Muscle layer of duodenum (tissue), 2 donors: ENCODE data around the gene RAB1B.
A peak's percentile ranks its signal among the peaks of the same experiment; 100 is the strongest.
"Not testable (repeated sequence)": the region's sequence is repeated elsewhere in the genome, so short reads cannot be mapped to it uniquely, and the experiment has no call there.

Source experiments
- H3K27ac ChIP-seq: one replicate; pipeline ENCODE4 v1.7.0; 2013; ENCODE audit warnings: mild to moderate bottlenecking, low read length
- H3K27me3 ChIP-seq: one replicate; pipeline ENCODE4 v1.7.0; 2013; ENCODE audit warnings: low read depth, mild to moderate bottlenecking, control low read depth, low read length
- H3K36me3 ChIP-seq, 2 donors: one replicate each; pipeline ENCODE4 v1.7.0; 2013; ENCODE audit warnings: low read length in 2 of 2, control low read depth in 1 of 2, mild to moderate bottlenecking in 1 of 2; ENCODE audit not compliant: insufficient read depth in 2 of 2, control insufficient read depth in 1 of 2
- H3K4me1 ChIP-seq, 2 donors: one replicate each; pipeline ENCODE4 v1.7.0; 2013; ENCODE audit warnings: low read length in 2 of 2, mild to moderate bottlenecking in 2 of 2, control low read depth in 1 of 2, moderate library complexity in 1 of 2; ENCODE audit not compliant: insufficient read depth in 2 of 2, control insufficient read depth in 1 of 2
- H3K4me3 ChIP-seq, 2 donors: one replicate each; pipeline ENCODE4 v1.7.0; 2013; ENCODE audit warnings: low read length in 2 of 2, low read depth in 1 of 2, mild to moderate bottlenecking in 1 of 2
- H3K9me3 ChIP-seq, 2 donors: one replicate each; pipeline ENCODE4 v1.7.0; 2013; ENCODE audit warnings: low read length in 2 of 2, control low read depth in 1 of 2, mild to moderate bottlenecking in 1 of 2; ENCODE audit not compliant: control insufficient read depth in 1 of 2
- donor health status: healthy.

RAB1B gene

GRCh38 chr11:66267379-66268243 lies 828 bp upstream of the RAB1B start:
- peaks cover 14 to 40% of the 10 kb centered on the region in 2 donors for H3K36me3 ChIP-seq
- peak overlapping the region; percentile 87 to 89 for H3K4me3 ChIP-seq

GRCh38 chr11:66268952-66269905 lies 790 bp downstream of the RAB1B start:
- Histone ChIP-seq H3K27me3 (no peaks in the 10 kb centered on the region), H3K9me3 (no peaks in the 10 kb centered on the region), H3K4me3 (peak overlapping the region; percentile 87 to 89), H3K36me3 (peaks cover 27 to 40% of the 10 kb centered on the region in 2 donors), H3K27ac (peak overlapping the region; percentile 98), H3K4me1 (peaks cover 0 to 28% of the 10 kb centered on the region in 2 donors)

More at GRCh38 chr11:66267379-66268243, 828 bp upstream of the RAB1B start:
- no peaks in the 10 kb centered on the region for H3K9me3 ChIP-seq
- H3K27me3 ChIP-seq = no peaks in the 10 kb centered on the region
- peaks cover 0 to 28% of the 10 kb centered on the region in 2 donors for H3K4me1 ChIP-seq
- H3K27ac ChIP-seq = peak overlapping the region; percentile 98

- H3K27me3 ChIP-seq = no peaks in the 10 kb centered on the region
- H3K4me3 ChIP-seq = no peak overlapping the region
- no peak overlapping the region for H3K27ac ChIP-seq
- no peaks in the 10 kb centered on the region for H3K9me3 ChIP-seq
- H3K36me3 ChIP-seq = peaks cover 37 to 48% of the 10 kb centered on the region in 2 donors
- peaks cover 0 to 21% of the 10 kb centered on the region in 2 donors for H3K4me1 ChIP-seq
These were observed 3.4 kb downstream of the RAB1B start for GRCh38 chr11:66271816-66272215.

GRCh38 chr11:66272596-66272995 lies 4.2 kb downstream of the RAB1B start:
- Histone ChIP-seq H3K4me3 (no peak overlapping the region), H3K4me1 (peaks cover 0 to 18% of the 10 kb centered on the region in 2 donors), H3K36me3 (peaks cover 37 to 48% of the 10 kb centered on the region in 2 donors), H3K27me3 (no peaks in the 10 kb centered on the region), H3K27ac (no peak overlapping the region), H3K9me3 (no peaks in the 10 kb centered on the region)

DNA sequence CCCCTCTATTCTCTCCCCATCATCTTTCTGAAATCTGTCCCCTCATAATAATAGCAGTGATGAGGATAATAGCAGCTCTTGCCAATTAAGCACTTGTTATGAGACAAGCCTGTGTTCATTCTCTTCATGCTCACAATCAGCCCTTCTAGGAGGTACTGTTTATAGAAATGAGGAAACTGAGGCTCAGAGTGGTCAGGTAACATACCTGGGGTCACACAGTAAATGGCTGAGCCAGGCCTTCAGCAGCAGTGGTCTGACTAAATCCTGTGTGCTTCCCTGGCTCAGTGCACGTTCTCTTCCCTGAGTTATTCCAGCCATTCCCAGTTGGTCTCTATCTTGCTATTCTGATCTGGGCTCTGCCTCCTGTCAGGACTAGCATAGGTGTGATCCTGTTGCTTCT lies 5.8 kb downstream of the RAB1B start:
- Histone ChIP-seq H3K9me3 (no peaks in the 10 kb centered on the region), H3K36me3 (peaks cover 37 to 48% of the 10 kb centered on the region in 2 donors), H3K4me3 (no peak overlapping the region), H3K4me1 (peaks cover 0 to 25% of the 10 kb centered on the region in 2 donors), H3K27me3 (no peaks in the 10 kb centered on the region), H3K27ac (no peak overlapping the region)

- H3K9me3 ChIP-seq = no peaks in the 10 kb centered on the region
- H3K27me3 ChIP-seq = no peaks in the 10 kb centered on the region
- H3K4me1 ChIP-seq = peaks cover 0 to 14% of the 10 kb centered on the region in 2 donors
- no peak overlapping the region for H3K4me3 ChIP-seq
- H3K27ac ChIP-seq = no peak overlapping the region
- peaks cover 37 to 48% of the 10 kb centered on the region in 2 donors for H3K36me3 ChIP-seq
These were observed 7.0 kb downstream of the RAB1B start for GRCh38 chr11:66275396-66275795.

GRCh38 chr11:66275984-66276612 lies 7.7 kb downstream of the RAB1B start:
- Histone ChIP-seq H3K9me3 (no peaks in the 10 kb centered on the region), H3K4me1 (peaks cover 0 to 10% of the 10 kb centered on the region in 2 donors), H3K36me3 (peaks cover 37 to 48% of the 10 kb centered on the region in 2 donors), H3K27me3 (no peaks in the 10 kb centered on the region), H3K4me3 (no peak overlapping the region), H3K27ac (no peak overlapping the region)

GRCh38 chr11:66276619-66277018 lies 8.2 kb downstream of the RAB1B start:
- H3K9me3 ChIP-seq, H3K27me3 ChIP-seq, H3K4me3 ChIP-seq, H3K27ac ChIP-seq, H3K4me1 ChIP-seq: not testable (repeated sequence)
- peaks cover 37 to 48% of the 10 kb centered on the region in 2 donors for H3K36me3 ChIP-seq

DNA sequence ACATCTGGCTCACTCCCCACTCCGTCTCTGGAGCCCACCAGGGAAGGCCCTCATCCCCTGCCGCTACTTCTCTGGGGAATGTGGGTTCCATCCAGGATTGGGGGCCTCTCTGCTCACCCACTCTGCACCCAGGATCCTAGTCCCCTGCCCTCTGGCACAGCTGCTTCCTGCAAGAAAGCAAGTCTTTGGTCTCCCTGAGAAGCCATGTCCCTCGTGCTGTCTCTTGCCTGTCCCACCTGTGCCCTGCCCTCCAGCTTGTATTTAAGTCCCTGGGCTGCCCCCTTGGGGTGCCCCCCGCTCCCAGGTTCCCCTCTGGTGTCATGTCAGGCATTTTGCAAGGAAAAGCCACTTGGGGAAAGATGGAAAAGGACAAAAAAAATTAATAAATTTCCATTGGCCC lies 8.6 kb downstream of the RAB1B start:
- peaks cover 0 to 12% of the 10 kb centered on the region in 2 donors for H3K4me1 ChIP-seq
- not testable (repeated sequence) for H3K27me3 ChIP-seq, H3K9me3 ChIP-seq, H3K27ac ChIP-seq, H3K4me3 ChIP-seq
- peaks cover 32 to 45% of the 10 kb centered on the region in 2 donors for H3K36me3 ChIP-seq

DNA sequence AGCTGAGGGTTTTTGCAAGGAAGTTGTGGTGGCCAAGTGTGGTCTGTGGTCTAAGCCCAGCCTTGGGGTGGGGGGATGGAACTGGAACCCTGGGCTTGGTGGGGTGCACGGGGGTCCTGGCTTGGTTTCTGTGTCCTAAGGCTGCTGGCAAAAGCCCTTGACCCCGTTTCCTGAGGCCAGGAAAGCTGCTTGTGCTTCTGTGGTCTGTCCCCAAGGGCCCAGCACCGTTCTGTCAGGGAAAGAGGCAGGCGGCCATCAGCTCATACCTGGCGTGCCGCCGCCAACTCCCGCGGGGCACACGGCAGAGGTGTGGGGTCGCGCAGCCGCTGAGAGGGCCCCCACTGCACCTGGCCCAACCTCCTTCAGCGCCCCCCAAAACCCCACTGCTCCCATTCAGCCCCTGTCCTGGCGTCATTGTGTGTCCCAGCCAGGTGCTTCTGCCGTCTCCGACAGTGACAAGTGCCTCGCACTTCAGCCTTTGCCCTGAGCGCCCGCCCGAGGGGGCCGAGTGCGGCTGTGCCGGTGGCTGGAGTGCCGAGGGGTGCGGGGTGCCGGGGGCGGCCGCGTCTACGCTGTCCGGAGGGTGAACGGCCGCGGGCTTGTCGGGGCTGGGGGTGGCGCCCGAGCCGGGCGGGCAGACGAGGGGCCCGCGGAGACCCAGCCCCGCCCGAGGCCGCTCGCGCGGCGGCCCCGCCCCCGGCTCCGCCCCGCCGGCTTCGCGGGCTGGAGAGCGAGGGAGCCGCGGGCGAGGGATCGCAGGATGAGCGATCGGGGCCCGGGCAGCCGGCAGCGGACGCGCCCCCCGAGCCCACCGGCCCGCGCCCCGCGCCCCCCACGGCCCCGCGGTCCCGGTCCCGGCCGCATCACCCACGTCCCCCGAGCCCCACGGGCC lies 9.3 kb downstream of the RAB1B start, which contains the start of gene CNIH2:
Gene CNIH2, plus strand, starts transcription at position 705 of the 892 bp plus-strand sequence. CDS start 282 bp downstream, outside the sequence.
- Histone ChIP-seq H3K27me3 (no peaks in the 10 kb centered on the region), H3K4me3 (peak within 1 kb of the TSS in 1 of 2 donors; percentile 28), H3K36me3 (peaks cover 26 to 38% of the 10 kb centered on the region in 2 donors), H3K9me3 (no peaks in the 10 kb centered on the region), H3K27ac (no peak within 1 kb of the TSS), H3K4me1 (peaks cover 0 to 19% of the 10 kb centered on the region in 2 donors)
